Right cardiac atrium (tissue), 5 donors: ENCODE measurements around the gene ZCCHC24. TPM values are rescaled to one million over a fixed set of nuclear protein-coding genes. Genes with fewer than 3 reads are reported as not detected.

ENCODE experiments used
- ATAC-seq, 2 donors: fragments of 200-7000 bp; cut with Tn5 transposase; one replicate each; pipeline versions ENCODE4 v1.8.0 to v1.9.1; 2020; ENCODE audit warnings: moderate library complexity in 2 of 2, mild to moderate bottlenecking in 1 of 2
- DNase-seq, 3 donors: peaks; one replicate each; pipeline ENCODE4 v3.0.0-alpha.2; 2020
- H3K27ac ChIP-seq: one replicate; pipeline ENCODE4 v1.5.1; 2013; ENCODE audit warnings: mild to moderate bottlenecking, low read length, control low read depth, moderate library complexity
- H3K27me3 ChIP-seq: one replicate; pipeline ENCODE4 v1.6.1; 2013; ENCODE audit not compliant: control insufficient read depth, insufficient read depth
- H3K4me1 ChIP-seq: one replicate; pipeline ENCODE4 v1.6.1; 2013; ENCODE audit warnings: low read length; ENCODE audit not compliant: control insufficient read depth, insufficient read depth
- H3K4me3 ChIP-seq: one replicate; pipeline ENCODE4 v1.5.1; 2013; ENCODE audit warnings: low read length, control low read depth
- H3K9me3 ChIP-seq: one replicate; pipeline ENCODE4 v1.6.1; 2013; ENCODE audit warnings: low read length; ENCODE audit not compliant: control insufficient read depth
- WGBS: extraction: QIAGEN DNeasy Blood & Tissue Kit; methylation state at CpG from one replicate; pipeline ENCODE4 v1.1.7; 2013; 5-methylcytosine and 5-hydroxymethylcytosine counted together
- intact Hi-C, 4 donors: fragments of 100-400 bp; cut with DNase I; formaldehyde crosslinking; loops; one replicate each; pipeline versions ENCODE4 v1.11.0 to v1.14.0; 2022 to 2023
- polyA plus RNA-seq: library from polyadenylated mRNA; stranded (reverse); fragments of 200-250 nt; gene quantifications from one replicate; pipeline ENCODE4 v1.2.3, GENCODE V29; 2013
- total RNA-seq, 4 donors: library from RNA; stranded (reverse); fragmentation: NEBNext Ultra II Directional; extraction: Animal tissue kit (Norgen Biotek cat#: 25700); gene quantifications; one replicate each; pipeline ENCODE4 v1.2.1, GENCODE V29; 2021
- donor health status: healthy with polysubstance abuse.
- donor health status: DM: no; HTN: yes; CAD: no.
- donor health status: DM: no; HTN: no; CAD: no.
- donor health status: DM: no; HTN: yes; CAD: no; lungs with severe emphysema.
- donor health status: DM: yes; HTN: yes; CAD: no.

ZCCHC24 gene
- total and polyA plus RNA-seq, 5 donors, result 31.3 to 75.3 (median 62.0) TPM

DNA sequence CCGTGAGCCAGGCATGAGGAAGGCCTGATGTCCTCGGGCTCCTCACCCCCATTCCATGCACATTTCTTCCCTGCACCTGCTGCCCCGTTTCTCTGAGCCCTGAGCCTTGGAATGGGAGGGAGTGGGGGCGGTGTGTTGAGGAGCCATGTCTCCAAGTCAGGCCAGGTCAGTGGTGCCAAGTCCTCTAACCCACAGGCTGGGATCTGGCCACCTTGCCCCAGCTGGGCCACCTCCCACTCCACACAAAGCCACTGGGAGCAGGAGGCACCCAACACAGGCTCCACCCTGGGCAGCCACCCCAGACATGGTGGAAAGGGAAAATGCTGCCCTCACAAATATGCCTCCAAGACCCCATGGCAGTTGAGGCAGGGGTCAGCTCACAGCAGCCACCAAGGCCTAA is 27.7 kb downstream of the ZCCHC24 start:
- Histone ChIP-seq H3K27me3 (no peaks in the 10 kb centered on the region), H3K27ac (no peak overlapping the region), H3K9me3 (no peaks in the 10 kb centered on the region), H3K4me1 (peaks cover 41% of the 10 kb centered on the region), H3K4me3 (no peak overlapping the region)
- intact Hi-C loops, result no loop called here
- WGBS, result 78% methylated on average over 4 of the region's 4 CpGs
- DNase-seq (peak in 1 of 3 donors; percentile 52), ATAC-seq (no peak)

DNA sequence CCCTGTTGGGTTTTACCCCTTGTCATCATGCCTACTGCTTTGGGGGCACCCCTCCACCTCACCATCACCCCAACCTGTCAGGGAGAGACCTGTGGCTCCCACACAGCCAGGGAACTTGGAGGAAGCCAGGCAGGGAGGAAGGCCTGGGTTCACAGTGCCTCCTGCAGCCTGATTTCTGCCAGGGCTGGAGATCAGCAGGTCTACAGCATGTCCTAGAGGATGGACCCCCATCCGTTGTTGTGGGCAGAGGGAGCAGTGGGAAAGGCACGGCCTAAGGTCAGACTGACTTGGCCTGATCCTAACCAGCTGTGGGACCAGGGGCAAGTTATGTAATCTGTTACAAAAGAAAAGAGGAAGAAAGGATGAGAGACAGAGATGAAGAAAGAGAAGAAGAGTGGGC is 28.2 kb downstream of the ZCCHC24 start:
- Histone ChIP-seq H3K4me3 (no peak overlapping the region), H3K9me3 (no peaks in the 10 kb centered on the region), H3K4me1 (peaks cover 41% of the 10 kb centered on the region), H3K27me3 (no peaks in the 10 kb centered on the region), H3K27ac (no peak overlapping the region)
- ATAC-seq (no peak), DNase-seq (peak in 2 of 3 donors; percentile 20 to 33)
- WGBS, result 39% methylated on average over 2 of the region's 2 CpGs
- intact Hi-C loops, result no loop called here

DNA sequence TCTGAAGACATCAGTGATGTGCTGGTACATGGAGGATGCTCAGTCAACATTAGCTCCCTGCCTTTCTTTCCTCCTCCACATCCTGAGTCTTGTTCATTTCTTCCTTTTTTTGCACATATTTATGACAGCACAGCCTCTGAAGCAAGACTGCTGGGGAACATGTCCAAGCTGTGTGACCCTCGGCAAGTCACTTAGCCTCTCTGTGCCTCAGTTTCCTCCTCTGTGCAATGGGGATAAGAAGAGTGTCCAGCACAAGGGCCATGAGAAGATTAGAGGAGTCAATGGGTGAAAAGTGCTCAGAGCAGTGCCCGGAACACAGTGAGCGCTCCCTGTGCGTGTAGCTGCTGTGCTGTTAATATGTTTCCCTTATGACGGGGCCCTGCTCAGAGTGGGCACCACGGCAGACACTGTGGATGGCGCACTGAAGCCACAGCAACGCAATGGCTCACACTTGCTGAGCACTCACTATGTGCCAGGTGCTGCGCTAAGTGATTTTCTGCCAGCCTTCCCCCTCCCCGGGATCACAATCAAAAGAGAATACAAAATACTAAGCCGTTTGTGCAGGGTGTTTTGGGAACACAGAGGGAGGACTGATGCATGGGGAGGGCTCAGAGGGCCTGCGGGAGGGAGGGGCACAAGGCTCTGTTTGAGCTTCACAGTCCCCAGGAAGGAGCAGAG is 28.7 kb downstream of the ZCCHC24 start:
- no peaks in the 10 kb centered on the region for H3K27me3 ChIP-seq
- ATAC-seq, result no peak
- H3K4me3 ChIP-seq, result no peak overlapping the region
- H3K9me3 ChIP-seq, result no peaks in the 10 kb centered on the region
- H3K27ac ChIP-seq, result no peak overlapping the region
- DNase-seq, result no peak
- H3K4me1 ChIP-seq, result peaks cover 39% of the 10 kb centered on the region
- intact Hi-C loops, result no loop called here
- WGBS, result 82% methylated on average over 12 of the region's 12 CpGs

DNA sequence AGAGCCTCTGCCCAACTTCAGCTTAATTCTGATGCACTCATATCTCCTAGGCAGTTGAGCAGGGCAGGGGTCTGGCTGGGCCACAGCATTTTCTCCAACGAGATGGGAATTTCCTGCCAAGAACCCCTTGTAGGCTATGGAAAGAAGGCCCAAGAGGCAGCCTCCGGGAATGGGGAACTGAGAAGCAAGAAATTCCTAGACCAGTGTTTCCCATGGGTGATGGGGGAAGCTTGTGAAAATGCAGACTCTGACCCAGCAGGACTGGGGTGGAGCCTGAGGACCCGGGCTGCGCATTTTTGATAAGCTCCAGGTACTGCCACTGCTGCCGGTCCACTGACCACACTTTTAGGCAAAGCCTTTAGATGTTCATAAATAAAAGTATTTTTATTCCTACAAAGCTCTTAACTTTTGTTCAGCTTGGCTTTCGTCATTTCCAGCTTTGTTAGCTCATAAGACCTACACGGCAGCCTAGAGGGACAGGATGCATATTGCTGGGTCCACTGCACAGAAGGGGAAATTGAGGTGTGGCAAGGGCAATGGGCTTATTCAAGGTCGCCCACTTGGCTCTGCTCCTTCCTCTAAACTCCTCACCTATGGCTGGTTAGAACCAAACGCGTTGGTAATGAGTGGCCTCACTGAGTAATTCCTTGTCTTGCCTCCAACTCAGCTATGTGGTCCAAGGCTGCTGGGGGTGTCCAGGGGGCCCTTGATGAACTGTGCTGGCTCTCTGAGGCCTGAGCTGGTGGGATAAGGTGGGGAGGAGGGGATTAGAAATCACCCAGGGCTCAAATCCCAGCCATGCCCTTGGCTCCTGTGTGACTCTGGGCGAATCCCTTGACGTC is 29.5 kb downstream of the ZCCHC24 start:
- no peak overlapping the region for H3K27ac ChIP-seq
- H3K4me1 ChIP-seq, result peaks cover 36% of the 10 kb centered on the region
- ATAC-seq (no peak), DNase-seq (no peak)
- H3K27me3 ChIP-seq, result no peaks in the 10 kb centered on the region
- H3K9me3 ChIP-seq, result no peaks in the 10 kb centered on the region
- H3K4me3 ChIP-seq, result no peak overlapping the region
- intact Hi-C loops, result no loop called here
- WGBS, result 62% methylated on average over 12 of the region's 12 CpGs

DNA sequence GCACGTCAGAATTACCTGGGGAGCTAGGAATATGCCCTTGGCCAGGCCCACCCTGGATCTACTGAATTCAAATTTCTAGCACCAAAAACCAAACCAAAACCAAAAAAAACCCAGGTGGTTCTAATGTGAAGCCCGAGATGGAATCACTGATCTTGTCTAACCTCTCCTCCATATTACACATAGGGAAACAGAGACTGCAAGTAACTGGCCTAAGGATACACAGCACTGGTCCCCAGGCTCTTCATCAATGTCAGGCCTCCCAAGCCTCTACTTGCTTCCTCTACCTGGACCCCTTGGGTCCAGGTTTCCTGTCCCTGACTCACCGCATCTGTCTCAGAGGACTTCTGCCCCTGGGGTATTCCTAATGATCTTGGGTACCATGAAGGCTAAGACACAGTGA is 30.7 kb downstream of the ZCCHC24 start:
- no peaks in the 10 kb centered on the region for H3K9me3 ChIP-seq
- no peak for DNase-seq
- peaks cover 38% of the 10 kb centered on the region for H3K4me1 ChIP-seq
- no peak overlapping the region for H3K27ac ChIP-seq
- no peak for ATAC-seq
- H3K4me3 ChIP-seq, result no peak overlapping the region
- intact Hi-C loops, result no loop called here
- H3K27me3 ChIP-seq, result no peaks in the 10 kb centered on the region
- WGBS, result 92% methylated on average over 3 of the region's 3 CpGs

DNA sequence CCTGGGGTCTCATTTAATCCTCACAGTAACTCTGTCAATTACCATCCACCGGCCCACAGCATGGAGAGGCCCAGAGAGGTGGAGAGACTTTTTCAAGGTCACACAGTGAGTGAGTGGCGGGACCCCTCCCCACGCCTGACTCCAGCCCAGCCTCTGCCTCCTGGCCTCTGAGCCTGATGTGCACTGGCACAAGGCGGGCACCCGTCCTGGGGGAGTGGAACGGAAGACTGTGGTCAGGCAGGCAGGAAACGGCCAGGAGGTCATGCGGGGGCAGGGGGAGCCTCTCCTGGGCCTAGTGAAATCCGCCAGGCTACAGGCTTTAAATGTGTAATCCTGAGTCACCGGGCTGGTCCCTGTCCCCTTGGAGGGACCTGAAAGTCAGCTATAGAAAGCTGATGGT is 32.2 kb downstream of the ZCCHC24 start:
- intact Hi-C loops, result no loop called here
- H3K9me3 ChIP-seq, result no peaks in the 10 kb centered on the region
- H3K4me1 ChIP-seq, result peaks cover 44% of the 10 kb centered on the region
- no peaks in the 10 kb centered on the region for H3K27me3 ChIP-seq
- ATAC-seq, result peak; percentile 12 to 20
- DNase-seq, result peak; percentile 60 to 79 (median 77)
- H3K4me3 ChIP-seq, result no peak overlapping the region
- WGBS, result 58% methylated on average over 10 of the region's 10 CpGs
- H3K27ac ChIP-seq, result no peak overlapping the region

DNA sequence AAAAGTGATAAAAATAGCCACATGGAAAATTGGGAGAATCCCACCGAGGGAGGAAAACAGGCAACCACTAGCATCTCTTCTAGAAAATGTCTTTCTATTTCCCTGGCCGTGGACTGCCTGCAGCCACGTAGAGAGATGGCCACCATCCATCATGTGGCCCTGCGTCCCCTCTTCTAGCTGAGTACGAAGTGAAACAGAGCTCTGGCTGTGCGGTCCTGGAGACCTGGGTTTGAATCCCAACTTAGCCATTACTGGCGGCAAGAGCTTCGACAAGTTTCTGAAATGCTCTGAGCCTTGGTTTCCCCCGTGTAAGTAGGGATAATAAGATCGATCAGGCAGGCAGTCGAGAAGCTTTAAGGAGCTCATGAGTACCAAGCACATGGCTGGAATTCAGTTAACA is 32.9 kb downstream of the ZCCHC24 start:
- 86% methylated on average over 11 of the region's 11 CpGs for WGBS
- Histone ChIP-seq H3K27ac (no peak overlapping the region), H3K4me3 (no peak overlapping the region), H3K4me1 (peaks cover 46% of the 10 kb centered on the region), H3K27me3 (no peaks in the 10 kb centered on the region), H3K9me3 (no peaks in the 10 kb centered on the region)
- no peak for ATAC-seq
- intact Hi-C loops, result no loop called here
- DNase-seq, result peak in 1 of 3 donors; percentile 12

DNA sequence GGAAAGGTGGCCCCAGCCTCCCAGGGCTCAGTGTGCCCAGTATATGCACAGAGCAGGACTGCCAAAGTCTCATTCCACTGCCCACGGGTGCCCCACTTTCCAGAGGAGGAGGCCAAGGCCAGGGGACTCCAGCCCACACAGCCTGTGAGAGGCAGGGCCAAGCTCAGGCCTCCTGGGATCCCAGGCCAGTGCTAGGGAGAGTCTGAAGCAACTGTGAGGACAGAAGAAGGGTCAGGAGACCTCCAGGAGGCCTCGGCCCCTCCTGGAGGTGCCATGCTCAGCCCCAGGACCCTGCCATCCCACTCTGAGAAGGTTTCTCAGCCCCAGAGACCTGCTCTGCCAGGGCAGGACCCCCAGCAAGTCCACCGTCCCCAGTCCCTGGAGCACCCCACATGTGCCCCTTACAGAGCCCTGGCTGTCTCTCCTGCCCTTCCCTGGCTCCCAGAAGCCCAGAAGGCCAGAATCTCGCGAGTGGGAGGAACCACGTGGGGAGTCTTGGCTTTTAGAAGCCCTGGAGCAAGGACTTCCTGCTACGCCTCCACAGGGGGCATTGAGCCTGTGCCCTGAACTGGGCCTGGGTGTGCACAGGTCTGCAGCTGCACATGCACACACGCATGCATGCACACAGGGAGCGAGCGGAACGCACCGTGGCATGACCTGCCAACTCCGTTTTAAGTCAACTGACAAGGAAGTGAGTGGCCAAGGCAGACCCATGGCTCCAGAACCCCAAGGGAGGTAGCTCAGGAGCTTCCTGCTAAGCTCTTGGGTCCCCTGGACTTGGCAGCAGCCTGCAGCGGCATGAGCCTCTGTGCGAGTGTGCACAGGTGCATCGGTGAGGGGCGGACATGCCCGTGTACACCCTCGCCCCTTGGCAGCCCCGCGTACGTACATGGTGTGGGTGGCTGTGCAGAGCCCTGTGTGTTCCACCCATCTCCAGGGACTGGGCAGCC is 33.6 kb downstream of the ZCCHC24 start:
- DNase-seq, result peak in 2 of 3 donors; percentile 61 to 68
- ATAC-seq, result peak in 1 of 2 donors; percentile 4
- no peak overlapping the region for H3K4me3 ChIP-seq
- intact Hi-C loops, result no loop called here
- H3K4me1 ChIP-seq, result peaks cover 46% of the 10 kb centered on the region
- H3K27ac ChIP-seq, result no peak overlapping the region
- no peaks in the 10 kb centered on the region for H3K9me3 ChIP-seq
- WGBS, result 70% methylated on average over 22 of the region's 22 CpGs
- no peaks in the 10 kb centered on the region for H3K27me3 ChIP-seq

DNA sequence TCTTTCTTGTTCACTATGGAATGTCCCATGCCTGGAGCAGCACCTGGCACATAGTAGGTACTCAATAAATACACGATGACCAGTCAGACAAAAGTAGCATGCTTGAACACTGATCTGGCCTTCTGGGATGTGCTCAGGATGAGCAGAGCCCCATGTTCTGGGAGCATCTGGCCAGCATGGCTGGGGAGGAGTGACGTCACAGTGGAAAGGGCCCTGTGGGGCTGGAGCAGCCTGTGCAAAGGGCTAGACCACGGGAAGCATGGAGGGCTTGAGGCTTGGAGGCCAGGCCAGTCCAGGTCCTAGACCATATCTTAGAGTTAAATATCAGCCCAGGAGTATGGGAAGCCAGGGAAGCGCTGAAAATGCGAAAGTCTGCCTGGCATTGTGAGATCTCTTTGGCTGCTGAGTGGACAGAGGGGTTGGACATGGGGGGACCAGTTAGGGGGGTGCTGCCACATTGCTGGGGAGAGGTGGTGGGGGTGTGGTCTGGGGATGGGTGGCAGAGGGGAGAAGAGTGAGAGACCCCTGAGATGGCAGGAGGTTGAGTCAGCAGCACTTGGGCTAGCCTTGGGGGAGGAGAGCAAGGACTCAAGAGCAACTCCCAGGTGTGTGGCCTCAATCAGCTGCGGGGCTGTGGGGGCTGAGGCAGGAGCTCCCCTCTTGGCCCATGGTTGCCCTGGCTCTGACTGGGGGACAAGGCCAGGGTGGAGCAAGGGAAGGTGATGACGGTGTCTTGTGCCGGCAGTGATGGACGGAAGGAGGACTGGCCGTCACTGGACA is 34.9 kb downstream of the ZCCHC24 start:
- Histone ChIP-seq H3K27ac (no peak overlapping the region), H3K4me1 (peaks cover 54% of the 10 kb centered on the region), H3K9me3 (no peaks in the 10 kb centered on the region), H3K27me3 (no peaks in the 10 kb centered on the region), H3K4me3 (no peak overlapping the region)
- 67% methylated on average over 10 of the region's 10 CpGs for WGBS
- intact Hi-C loops, result no loop called here
- peak in 2 of 3 donors; percentile 56 to 69 for DNase-seq
- ATAC-seq, result no peak

DNA sequence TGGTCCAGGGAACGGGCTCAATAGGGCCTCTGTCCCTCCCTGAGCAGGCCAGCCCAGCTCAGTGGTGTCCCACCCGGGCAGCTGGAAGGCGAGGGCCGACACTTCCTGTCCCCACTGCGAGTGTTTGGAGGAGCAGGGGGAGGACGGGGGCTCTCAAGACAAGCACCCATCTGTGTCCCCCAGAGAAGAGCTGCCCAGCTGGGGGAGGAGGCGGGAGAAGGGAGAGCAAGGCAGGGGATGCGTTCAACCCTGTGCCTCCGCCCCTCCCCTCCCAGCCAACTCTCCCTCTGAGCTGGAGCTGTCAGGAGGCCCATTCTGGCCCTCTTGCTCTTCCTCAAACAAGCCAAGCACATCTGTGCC is 35.7 kb downstream of the ZCCHC24 start:
- peak in 2 of 3 donors; percentile 71 to 73 for DNase-seq
- peak; percentile 1 to 4 for ATAC-seq
- Histone ChIP-seq H3K27ac (peak overlapping the region; percentile 19), H3K4me1 (peaks cover 61% of the 10 kb centered on the region), H3K27me3 (no peaks in the 10 kb centered on the region), H3K4me3 (no peak overlapping the region), H3K9me3 (no peaks in the 10 kb centered on the region)
- 48% methylated on average over 9 of the region's 9 CpGs for WGBS
- intact Hi-C loops, result loop anchor here in 1 of 4 donors (5.0 kb wide), 1 partner anchor 33 kb away; no protein-coding TSS in a partner anchor
